Kidney epithelial cell (primary cell): Measurements from ENCODE around the gene DST. TPM values are rescaled to one million over a fixed set of nuclear protein-coding genes. Genes with fewer than 3 reads are reported as not detected.

Source experiments
- DNase-seq: peaks from one replicate; pipeline ENCODE4 v3.0.0-alpha.2; 2010; ENCODE audit warnings: low read depth
- H3K27me3 ChIP-seq: 2 replicates; pipeline ENCODE4 v1.6.0; 2011; ENCODE audit warnings: low read length; ENCODE audit not compliant: control insufficient read depth, insufficient read depth
- H3K36me3 ChIP-seq: 2 replicates; pipeline ENCODE4 v1.5.1; 2011; ENCODE audit warnings: low read length; ENCODE audit not compliant: control insufficient read depth, insufficient read depth
- H3K4me3 ChIP-seq: 2 replicates; pipeline ENCODE4 v1.5.1; 2011; ENCODE audit warnings: low read depth, mild to moderate bottlenecking, control low read depth, low read length
- CTCF ChIP-seq: IDR thresholded peaks from 2 replicates; pipeline ENCODE4 v1.5.1; 2011; ENCODE audit warnings: mild to moderate bottlenecking, moderate library complexity, low read length, control low read depth, inconsistent platforms; ENCODE audit not compliant: insufficient read depth, poor library complexity, severe bottlenecking
- total RNA-seq: library from RNA; depleted of rRNA; stranded (reverse); fragments of >200 nt; gene quantifications from 2 replicates; pipeline ENCODE4 v1.2.3, GENCODE V29; 2015

The DST gene
- total RNA-seq, 1 donor from 2014 or later, result 91.3 TPM

- Histone ChIP-seq H3K27me3 (no peaks in the 10 kb centered on the region), H3K36me3 (no peaks in the 10 kb centered on the region), H3K4me3 (no peak overlapping the region)
- DNase-seq, result peak; percentile 89
- no peak for TF ChIP-seq CTCF
Measured at GRCh38 chr6:56552187-56553130, 90.2 kb downstream of the DST start.

GRCh38 chr6:56551409-56552120 lies 91.1 kb downstream of the DST start:
- Histone ChIP-seq H3K36me3 (no peaks in the 10 kb centered on the region), H3K4me3 (no peak overlapping the region), H3K27me3 (no peaks in the 10 kb centered on the region)
- DNase-seq, result no peak
- no peak for TF ChIP-seq CTCF

GRCh38 chr6:56550301-56550700 lies 92.4 kb downstream of the DST start:
- DNase-seq, result no peak
- H3K4me3 ChIP-seq, result no peak overlapping the region
- no peak for TF ChIP-seq CTCF
- H3K36me3 ChIP-seq, result no peaks in the 10 kb centered on the region
- H3K27me3 ChIP-seq, result no peaks in the 10 kb centered on the region

GRCh38 chr6:56549014-56549413 lies 93.7 kb downstream of the DST start:
- DNase-seq, result no peak
- H3K4me3 ChIP-seq, result no peak overlapping the region
- no peaks in the 10 kb centered on the region for H3K27me3 ChIP-seq
- no peaks in the 10 kb centered on the region for H3K36me3 ChIP-seq
- peak; percentile 23 for TF ChIP-seq CTCF

- Histone ChIP-seq H3K4me3 (no peak overlapping the region), H3K36me3 (no peaks in the 10 kb centered on the region), H3K27me3 (no peaks in the 10 kb centered on the region)
- DNase-seq, result no peak
- no peak for TF ChIP-seq CTCF
Measured at GRCh38 chr6:56547687-56548086, 95.0 kb downstream of the DST start.
